ENCODE measurements around the gene IL1RAPL2.
"Not testable (repeated sequence)": the region's sequence is repeated elsewhere in the genome, so short reads cannot be mapped to it uniquely, and the experiment has no call there.

The IL1RAPL2 gene

GRCh38 chrX:104863466-104863865 lies 297.5 kb downstream of the IL1RAPL2 start:
- DNase-seq: no peak

GRCh38 chrX:104864296-104864695 lies 298.3 kb downstream of the IL1RAPL2 start:
- no peak for DNase-seq

GRCh38 chrX:104877504-104877903 lies 311.5 kb downstream of the IL1RAPL2 start:
- DNase-seq: no peak

- DNase-seq: no peak
These were observed 336.1 kb downstream of the IL1RAPL2 start for GRCh38 chrX:104902070-104902469.

GRCh38 chrX:104909694-104910093 lies 343.7 kb downstream of the IL1RAPL2 start:
- DNase-seq: not testable (repeated sequence)

- no peak for DNase-seq
These were observed 347.3 kb downstream of the IL1RAPL2 start for GRCh38 chrX:104913348-104913747.

GRCh38 chrX:104914686-104915085 lies 348.7 kb downstream of the IL1RAPL2 start:
- DNase-seq: not testable (repeated sequence)

- DNase-seq: no peak
These were observed 352.1 kb downstream of the IL1RAPL2 start for GRCh38 chrX:104918122-104918521.

GRCh38 chrX:104921584-104922205 lies 355.7 kb downstream of the IL1RAPL2 start:
- DNase-seq: no peak

GRCh38 chrX:104922206-104922621 lies 356.2 kb downstream of the IL1RAPL2 start:
- peak; percentile 1 for DNase-seq

- DNase-seq: no peak
These were observed 363.3 kb downstream of the IL1RAPL2 start for GRCh38 chrX:104929324-104929723.

- no peak for DNase-seq
These were observed 369.6 kb downstream of the IL1RAPL2 start for GRCh38 chrX:104935581-104935980.

GRCh38 chrX:104953251-104953650 lies 387.3 kb downstream of the IL1RAPL2 start:
- DNase-seq: no peak

- no peak for DNase-seq
These were observed 395.9 kb downstream of the IL1RAPL2 start for GRCh38 chrX:104961926-104962325.

- DNase-seq: no peak
These were observed 402.2 kb downstream of the IL1RAPL2 start for GRCh38 chrX:104968241-104968640.

- DNase-seq: no peak
These were observed 406.7 kb downstream of the IL1RAPL2 start for GRCh38 chrX:104972737-104973136.

- DNase-seq: no peak
These were observed 421.1 kb downstream of the IL1RAPL2 start for GRCh38 chrX:104987063-104987462.

GRCh38 chrX:104988038-104988437 lies 422.0 kb downstream of the IL1RAPL2 start:
- DNase-seq: no peak

GRCh38 chrX:104995546-104995945 lies 429.5 kb downstream of the IL1RAPL2 start:
- no peak for DNase-seq

GRCh38 chrX:105006103-105006502 lies 440.1 kb downstream of the IL1RAPL2 start:
- no peak for DNase-seq

GRCh38 chrX:105006996-105007395 lies 441.0 kb downstream of the IL1RAPL2 start:
- no peak for DNase-seq

GRCh38 chrX:105013719-105014118 lies 447.7 kb downstream of the IL1RAPL2 start:
- DNase-seq: no peak

GRCh38 chrX:105017641-105018040 lies 451.6 kb downstream of the IL1RAPL2 start:
- no peak for DNase-seq

- DNase-seq: no peak
These were observed 452.9 kb downstream of the IL1RAPL2 start for GRCh38 chrX:105018865-105019264.

- not testable (repeated sequence) for DNase-seq
These were observed 463.0 kb downstream of the IL1RAPL2 start for GRCh38 chrX:105028962-105029361.

Data from NCI-H1436 treated with DMSO at 0.1 percent for 48 hours (cell line).